HepG2 (cell line): ENCODE measurements around the gene NLRP12. TPM values are rescaled to one million over a fixed set of nuclear protein-coding genes. Genes with fewer than 3 reads are reported as not detected.

ENCODE experiments used
- EHMT2 ChIP-seq: fragments of 200-600 bp; sonication (generic); IDR thresholded peaks from 2 replicates; pipeline ENCODE4 v1.7.0; 2017; ENCODE audit warnings: antibody characterized with exemption, low read depth, low read length, borderline replicate concordance
- GPBP1L1 ChIP-seq: sonication (generic); formaldehyde crosslinking; IDR thresholded peaks from 2 replicates; pipeline ENCODE4 v1.5.0; 2020; ENCODE audit warnings: mild to moderate bottlenecking, missing genetic modification reagents
- PLSCR1 ChIP-seq: sonication (generic); formaldehyde crosslinking; IDR thresholded peaks from 2 replicates; pipeline ENCODE4 v1.5.0; 2020; ENCODE audit warnings: missing genetic modification reagents, mild to moderate bottlenecking, borderline replicate concordance
- THYN1 ChIP-seq: sonication (generic); formaldehyde crosslinking; IDR thresholded peaks from 2 replicates; pipeline ENCODE4 v1.8.1; 2023; ENCODE audit warnings: low read depth, mild to moderate bottlenecking, moderate library complexity, missing genetic modification reagents, borderline replicate concordance
- ZBTB39 ChIP-seq: sonication (generic); formaldehyde crosslinking; IDR thresholded peaks from 2 replicates; pipeline ENCODE4 v1.5.0; 2020; ENCODE audit warnings: missing genetic modification reagents
- polyA plus RNA-seq, 8 experiments: library from polyadenylated mRNA; depleted of rRNA in 3 of 8; stranded (reverse) in 7 of 8; unstranded in 1 of 8; fragments of >200 nt; fragmentation: Illumina TruSeq in 4 of 8; extraction: Trizol in 4 of 8; gene quantifications; 2 replicates each; pipeline versions ENCODE4 v1.2.1 to v1.2.3, GENCODE V29; 2011 to 2016; ENCODE audit warnings: low read depth in 4 of 8, missing spikeins in 1 of 8, mixed read lengths in 1 of 8; ENCODE audit not compliant: insufficient read depth in 1 of 8
- total RNA-seq, 5 experiments: library from RNA; depleted of rRNA; stranded (reverse); fragments of >200 nt; fragmentation: Illumina TruSeq; extraction: Trizol; gene quantifications; 2 replicates each; pipeline ENCODE4 v1.2.3, GENCODE V29; 2016; ENCODE audit warnings: low read depth in 1 of 5
- TF ChIP-seq, protein P1 (sequence below), 2 experiments: sonication (generic) in 1 of 2; formaldehyde crosslinking in 1 of 2; IDR thresholded peaks; 2 replicates each; pipeline versions ENCODE4 v1.4.0 to v1.6.1; 2018 to 2020; ENCODE audit warnings: missing genetic modification reagents in 2 of 2, borderline replicate concordance in 1 of 2, low read depth in 1 of 2, mild to moderate bottlenecking in 1 of 2, missing biosample characterization in 1 of 2
- TF ChIP-seq, protein P2 (sequence below): sonication (generic); formaldehyde crosslinking; IDR thresholded peaks from 2 replicates; pipeline ENCODE4 v1.5.0; 2020; ENCODE audit warnings: mild to moderate bottlenecking, missing genetic modification reagents, borderline replicate concordance
- TF ChIP-seq, protein P3 (sequence below): sonication (generic); formaldehyde crosslinking; IDR thresholded peaks from 2 replicates; pipeline ENCODE4 v1.8.1; 2023; ENCODE audit warnings: missing genetic modification reagents, mild to moderate bottlenecking, borderline replicate concordance
- TF ChIP-seq, protein P4 (sequence below): sonication (generic); formaldehyde crosslinking; IDR thresholded peaks from 2 replicates; pipeline ENCODE4 v1.4.0; 2020; ENCODE audit warnings: missing genetic modification reagents

Gene NLRP12
- total and polyA plus RNA-seq, 2 of the 13 experiments (the other 11 are each of a cell fraction or from before 2014, with no cell fraction given), result 0.15 to 0.20 TPM

- no peak for TF ChIP-seq PLSCR1 (CRISPR knock-in tag)
- TF ChIP-seq, protein P1, sequence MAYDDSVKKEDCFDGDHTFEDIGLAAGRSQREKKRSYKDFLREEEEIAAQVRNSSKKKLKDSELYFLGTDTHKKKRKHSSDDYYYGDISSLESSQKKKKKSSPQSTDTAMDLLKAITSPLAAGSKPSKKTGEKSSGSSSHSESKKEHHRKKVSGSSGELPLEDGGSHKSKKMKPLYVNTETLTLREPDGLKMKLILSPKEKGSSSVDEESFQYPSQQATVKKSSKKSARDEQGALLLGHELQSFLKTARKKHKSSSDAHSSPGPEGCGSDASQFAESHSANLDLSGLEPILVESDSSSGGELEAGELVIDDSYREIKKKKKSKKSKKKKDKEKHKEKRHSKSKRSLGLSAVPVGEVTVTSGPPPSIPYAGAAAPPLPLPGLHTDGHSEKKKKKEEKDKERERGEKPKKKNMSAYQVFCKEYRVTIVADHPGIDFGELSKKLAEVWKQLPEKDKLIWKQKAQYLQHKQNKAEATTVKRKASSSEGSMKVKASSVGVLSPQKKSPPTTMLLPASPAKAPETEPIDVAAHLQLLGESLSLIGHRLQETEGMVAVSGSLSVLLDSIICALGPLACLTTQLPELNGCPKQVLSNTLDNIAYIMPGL (CRISPR knock-in tag; IDR thresholded peaks at IDR 0.05; ENCODE audit: borderline replicate concordance in 1 of 2, low read depth in 1 of 2), result peak in 1 of 2 experiments; percentile 22; a peak in 1 of 4 replicates
- TF ChIP-seq GPBP1L1 (CRISPR knock-in tag), result no peak
- TF ChIP-seq EHMT2, result no peak
- TF ChIP-seq, protein P2, sequence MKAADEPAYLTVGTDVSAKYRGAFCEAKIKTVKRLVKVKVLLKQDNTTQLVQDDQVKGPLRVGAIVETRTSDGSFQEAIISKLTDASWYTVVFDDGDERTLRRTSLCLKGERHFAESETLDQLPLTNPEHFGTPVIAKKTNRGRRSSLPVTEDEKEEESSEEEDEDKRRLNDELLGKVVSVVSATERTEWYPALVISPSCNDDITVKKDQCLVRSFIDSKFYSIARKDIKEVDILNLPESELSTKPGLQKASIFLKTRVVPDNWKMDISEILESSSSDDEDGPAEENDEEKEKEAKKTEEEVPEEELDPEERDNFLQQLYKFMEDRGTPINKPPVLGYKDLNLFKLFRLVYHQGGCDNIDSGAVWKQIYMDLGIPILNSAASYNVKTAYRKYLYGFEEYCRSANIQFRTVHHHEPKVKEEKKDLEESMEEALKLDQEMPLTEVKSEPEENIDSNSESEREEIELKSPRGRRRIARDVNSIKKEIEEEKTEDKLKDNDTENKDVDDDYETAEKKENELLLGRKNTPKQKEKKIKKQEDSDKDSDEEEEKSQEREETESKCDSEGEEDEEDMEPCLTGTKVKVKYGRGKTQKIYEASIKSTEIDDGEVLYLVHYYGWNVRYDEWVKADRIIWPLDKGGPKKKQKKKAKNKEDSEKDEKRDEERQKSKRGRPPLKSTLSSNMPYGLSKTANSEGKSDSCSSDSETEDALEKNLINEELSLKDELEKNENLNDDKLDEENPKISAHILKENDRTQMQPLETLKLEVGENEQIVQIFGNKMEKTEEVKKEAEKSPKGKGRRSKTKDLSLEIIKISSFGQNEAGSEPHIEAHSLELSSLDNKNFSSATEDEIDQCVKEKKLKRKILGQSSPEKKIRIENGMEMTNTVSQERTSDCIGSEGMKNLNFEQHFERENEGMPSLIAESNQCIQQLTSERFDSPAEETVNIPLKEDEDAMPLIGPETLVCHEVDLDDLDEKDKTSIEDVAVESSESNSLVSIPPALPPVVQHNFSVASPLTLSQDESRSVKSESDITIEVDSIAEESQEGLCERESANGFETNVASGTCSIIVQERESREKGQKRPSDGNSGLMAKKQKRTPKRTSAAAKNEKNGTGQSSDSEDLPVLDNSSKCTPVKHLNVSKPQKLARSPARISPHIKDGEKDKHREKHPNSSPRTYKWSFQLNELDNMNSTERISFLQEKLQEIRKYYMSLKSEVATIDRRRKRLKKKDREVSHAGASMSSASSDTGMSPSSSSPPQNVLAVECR (CRISPR knock-in tag), result no peak
- TF ChIP-seq, protein P3, sequence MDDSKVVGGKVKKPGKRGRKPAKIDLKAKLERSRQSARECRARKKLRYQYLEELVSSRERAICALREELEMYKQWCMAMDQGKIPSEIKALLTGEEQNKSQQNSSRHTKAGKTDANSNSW (CRISPR knock-in tag), result no peak
- TF ChIP-seq ZBTB39 (CRISPR knock-in tag), result no peak
- no peak for TF ChIP-seq THYN1
- TF ChIP-seq, protein P4, sequence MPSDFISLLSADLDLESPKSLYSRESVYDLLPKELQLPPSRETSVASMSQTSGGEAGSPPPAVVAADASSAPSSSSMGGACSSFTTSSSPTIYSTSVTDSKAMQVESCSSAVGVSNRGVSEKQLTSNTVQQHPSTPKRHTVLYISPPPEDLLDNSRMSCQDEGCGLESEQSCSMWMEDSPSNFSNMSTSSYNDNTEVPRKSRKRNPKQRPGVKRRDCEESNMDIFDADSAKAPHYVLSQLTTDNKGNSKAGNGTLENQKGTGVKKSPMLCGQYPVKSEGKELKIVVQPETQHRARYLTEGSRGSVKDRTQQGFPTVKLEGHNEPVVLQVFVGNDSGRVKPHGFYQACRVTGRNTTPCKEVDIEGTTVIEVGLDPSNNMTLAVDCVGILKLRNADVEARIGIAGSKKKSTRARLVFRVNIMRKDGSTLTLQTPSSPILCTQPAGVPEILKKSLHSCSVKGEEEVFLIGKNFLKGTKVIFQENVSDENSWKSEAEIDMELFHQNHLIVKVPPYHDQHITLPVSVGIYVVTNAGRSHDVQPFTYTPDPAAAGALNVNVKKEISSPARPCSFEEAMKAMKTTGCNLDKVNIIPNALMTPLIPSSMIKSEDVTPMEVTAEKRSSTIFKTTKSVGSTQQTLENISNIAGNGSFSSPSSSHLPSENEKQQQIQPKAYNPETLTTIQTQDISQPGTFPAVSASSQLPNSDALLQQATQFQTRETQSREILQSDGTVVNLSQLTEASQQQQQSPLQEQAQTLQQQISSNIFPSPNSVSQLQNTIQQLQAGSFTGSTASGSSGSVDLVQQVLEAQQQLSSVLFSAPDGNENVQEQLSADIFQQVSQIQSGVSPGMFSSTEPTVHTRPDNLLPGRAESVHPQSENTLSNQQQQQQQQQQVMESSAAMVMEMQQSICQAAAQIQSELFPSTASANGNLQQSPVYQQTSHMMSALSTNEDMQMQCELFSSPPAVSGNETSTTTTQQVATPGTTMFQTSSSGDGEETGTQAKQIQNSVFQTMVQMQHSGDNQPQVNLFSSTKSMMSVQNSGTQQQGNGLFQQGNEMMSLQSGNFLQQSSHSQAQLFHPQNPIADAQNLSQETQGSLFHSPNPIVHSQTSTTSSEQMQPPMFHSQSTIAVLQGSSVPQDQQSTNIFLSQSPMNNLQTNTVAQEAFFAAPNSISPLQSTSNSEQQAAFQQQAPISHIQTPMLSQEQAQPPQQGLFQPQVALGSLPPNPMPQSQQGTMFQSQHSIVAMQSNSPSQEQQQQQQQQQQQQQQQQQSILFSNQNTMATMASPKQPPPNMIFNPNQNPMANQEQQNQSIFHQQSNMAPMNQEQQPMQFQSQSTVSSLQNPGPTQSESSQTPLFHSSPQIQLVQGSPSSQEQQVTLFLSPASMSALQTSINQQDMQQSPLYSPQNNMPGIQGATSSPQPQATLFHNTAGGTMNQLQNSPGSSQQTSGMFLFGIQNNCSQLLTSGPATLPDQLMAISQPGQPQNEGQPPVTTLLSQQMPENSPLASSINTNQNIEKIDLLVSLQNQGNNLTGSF (CRISPR knock-in tag), result no peak
Observed at GRCh38 chr19:53868091-53868891, 44.2 kb upstream of the NLRP12 start (continued).
